ENCODE measurements around the gene NDUFA9.

The NDUFA9 gene

GRCh38 chr12:4681732-4682131, 32.8 kb downstream of the NDUFA9 start:
- Histone ChIP-seq H3K4me3 (replicated peaks; ENCODE audit: insufficient read depth, low read length) (no peak overlapping the region), H3K27ac (replicated peaks) (no peak overlapping the region), H3K27me3 (ENCODE audit: insufficient read depth, poor library complexity, severe bottlenecking) (no peaks in the 10 kb centered on the region)
- TF ChIP-seq REST (IDR thresholded peaks at IDR 0.05; ENCODE audit: insufficient replicate concordance, low read depth) = no peak
- no peak for DNase-seq (ENCODE audit: low read depth in 1 of 2, low spot score in 1 of 2)

GRCh38 chr12:4685317-4685716, 36.4 kb downstream of the NDUFA9 start:
- no peak for TF ChIP-seq GABPA (IDR thresholded peaks at IDR 0.05; ENCODE audit: low read depth)
- no peak for TF ChIP-seq SPI1 (IDR thresholded peaks at IDR 0.05; ENCODE audit: borderline replicate concordance, low read depth)
- no peak for TF ChIP-seq POLR2AphosphoS5 (IDR thresholded peaks at IDR 0.05; ENCODE audit: low read depth)
- TF ChIP-seq, protein P1, sequence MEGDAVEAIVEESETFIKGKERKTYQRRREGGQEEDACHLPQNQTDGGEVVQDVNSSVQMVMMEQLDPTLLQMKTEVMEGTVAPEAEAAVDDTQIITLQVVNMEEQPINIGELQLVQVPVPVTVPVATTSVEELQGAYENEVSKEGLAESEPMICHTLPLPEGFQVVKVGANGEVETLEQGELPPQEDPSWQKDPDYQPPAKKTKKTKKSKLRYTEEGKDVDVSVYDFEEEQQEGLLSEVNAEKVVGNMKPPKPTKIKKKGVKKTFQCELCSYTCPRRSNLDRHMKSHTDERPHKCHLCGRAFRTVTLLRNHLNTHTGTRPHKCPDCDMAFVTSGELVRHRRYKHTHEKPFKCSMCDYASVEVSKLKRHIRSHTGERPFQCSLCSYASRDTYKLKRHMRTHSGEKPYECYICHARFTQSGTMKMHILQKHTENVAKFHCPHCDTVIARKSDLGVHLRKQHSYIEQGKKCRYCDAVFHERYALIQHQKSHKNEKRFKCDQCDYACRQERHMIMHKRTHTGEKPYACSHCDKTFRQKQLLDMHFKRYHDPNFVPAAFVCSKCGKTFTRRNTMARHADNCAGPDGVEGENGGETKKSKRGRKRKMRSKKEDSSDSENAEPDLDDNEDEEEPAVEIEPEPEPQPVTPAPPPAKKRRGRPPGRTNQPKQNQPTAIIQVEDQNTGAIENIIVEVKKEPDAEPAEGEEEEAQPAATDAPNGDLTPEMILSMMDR (IDR thresholded peaks at IDR 0.05; ENCODE audit: insufficient read depth, low read length) = no peak
- no peak for TF ChIP-seq REST (IDR thresholded peaks at IDR 0.05; ENCODE audit: insufficient replicate concordance, low read depth)
- no peak overlapping the region for H3K27ac ChIP-seq (replicated peaks)
- no peaks in the 10 kb centered on the region for H3K27me3 ChIP-seq (ENCODE audit: insufficient read depth, poor library complexity, severe bottlenecking)
- H3K4me3 ChIP-seq (replicated peaks; ENCODE audit: insufficient read depth, low read length) = no peak overlapping the region
- no peak for DNase-seq (ENCODE audit: low read depth in 1 of 2, low spot score in 1 of 2)

DNA sequence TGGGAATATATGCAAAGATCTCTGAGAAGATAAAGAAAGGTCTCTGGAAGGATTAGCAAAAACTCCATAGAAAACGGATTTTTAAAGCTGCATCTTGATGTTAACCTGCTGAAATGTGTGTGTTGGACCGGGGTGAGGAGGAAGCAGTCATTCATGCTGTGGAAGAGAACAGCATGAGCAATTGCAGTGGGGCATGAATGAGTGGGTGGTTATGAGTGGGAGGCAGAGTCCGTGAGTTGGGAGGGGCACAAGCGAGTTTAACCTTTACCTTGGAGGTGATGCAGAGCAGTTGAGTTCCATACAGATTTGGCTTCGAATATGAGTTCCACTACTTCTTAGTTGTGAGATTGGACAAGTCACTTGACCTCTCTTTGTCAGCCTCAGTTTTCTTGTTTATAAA, 41.8 kb downstream of the NDUFA9 start:
- DNase-seq (ENCODE audit: low read depth in 1 of 2, low spot score in 1 of 2) = no peak
- Histone ChIP-seq H3K4me3 (replicated peaks; ENCODE audit: insufficient read depth, low read length) (no peak overlapping the region), H3K27me3 (ENCODE audit: insufficient read depth, poor library complexity, severe bottlenecking) (no peaks in the 10 kb centered on the region), H3K27ac (replicated peaks) (no peak overlapping the region)
- TF ChIP-seq, protein P1 (IDR thresholded peaks at IDR 0.05; ENCODE audit: insufficient read depth, low read length) = no peak
